GM18861 (cell line): ENCODE measurements around the gene RASD1.

Source experiments
- ATAC-seq: cut with Tn5 transposase; IDR thresholded peaks from one replicate; pipeline ENCODE4 v1.9.1; 2021; ENCODE audit not compliant: unreplicated experiment

Gene RASD1

GRCh38 chr17:17496189-17497064, at the start of gene RASD1:
Gene RASD1, minus strand, starts transcription at chr17:17496395. Its CDS starts 214 bp downstream, at chr17:17496181.
- no peak for ATAC-seq

GRCh38 chr17:17545984-17546383, 49.8 kb upstream of the RASD1 start:
- no peak for ATAC-seq

- no peak for ATAC-seq
Observed at GRCh38 chr17:17545031-17545820, 49.0 kb upstream of the RASD1 start.

GRCh38 chr17:17542906-17543635, 46.9 kb upstream of the RASD1 start:
- ATAC-seq = no peak

- ATAC-seq = no peak
Observed at GRCh38 chr17:17541640-17542001, 45.4 kb upstream of the RASD1 start.

DNA sequence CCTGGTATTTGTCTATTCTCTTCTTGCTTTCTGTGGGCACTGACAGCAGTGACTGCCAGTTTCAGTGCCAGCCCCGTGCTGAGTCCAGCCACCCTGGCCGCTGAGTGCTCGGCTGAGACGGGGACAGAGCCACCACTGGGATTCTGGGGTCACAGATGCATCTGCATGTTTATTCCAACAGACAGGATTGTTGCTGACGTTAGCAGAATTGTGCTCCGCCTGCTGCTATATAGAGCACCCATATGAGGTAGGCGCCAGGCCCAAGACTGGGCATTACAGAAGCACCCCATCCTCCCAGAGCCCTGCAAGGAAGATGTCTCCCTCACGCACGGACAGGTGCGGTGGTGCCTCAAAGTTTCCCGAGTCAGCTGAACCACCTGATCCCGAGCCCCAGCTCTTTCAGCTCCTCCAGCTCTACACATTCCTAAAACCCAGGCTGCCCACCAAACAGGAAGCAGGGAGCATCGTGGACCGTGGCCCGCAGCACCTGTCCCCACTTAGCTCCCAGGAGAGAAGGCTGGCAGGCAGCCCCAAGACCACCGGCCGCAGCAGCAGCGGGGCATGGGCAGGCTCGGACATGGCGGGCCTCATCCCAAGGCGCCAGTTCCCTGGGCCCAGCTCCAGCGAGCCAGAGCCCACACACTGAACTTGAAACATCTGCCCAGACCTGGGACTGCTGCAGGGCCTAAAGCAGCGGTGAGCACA, 44.9 kb upstream of the RASD1 start:
- ATAC-seq = no peak

- no peak for ATAC-seq
Observed at GRCh38 chr17:17540278-17540906, 44.2 kb upstream of the RASD1 start.

DNA sequence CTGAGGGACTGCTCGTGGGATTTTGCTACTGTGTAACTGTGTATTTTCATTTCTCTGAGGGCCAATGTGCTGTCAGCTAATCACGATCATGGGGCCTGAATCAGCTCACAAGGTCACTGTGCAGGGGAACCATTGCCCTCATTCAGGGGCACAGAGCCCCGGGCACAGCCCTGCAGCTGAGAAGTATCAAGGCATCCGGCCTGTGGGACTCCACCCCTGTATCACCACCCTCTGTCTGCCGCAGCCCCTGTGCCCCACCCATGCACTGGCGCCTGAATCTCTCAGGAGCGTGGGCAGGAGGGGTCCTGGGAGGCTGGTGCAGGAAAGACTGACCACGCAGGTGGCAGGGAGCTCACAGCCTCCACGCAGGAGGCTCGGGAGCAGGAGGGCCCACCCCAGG, 43.4 kb upstream of the RASD1 start:
- ATAC-seq = no peak

- no peak for ATAC-seq
Observed at GRCh38 chr17:17538417-17539391, 42.5 kb upstream of the RASD1 start.

- no peak for ATAC-seq
Observed at GRCh38 chr17:17537311-17538099, 41.3 kb upstream of the RASD1 start.

GRCh38 chr17:17536702-17537101, 40.5 kb upstream of the RASD1 start:
- ATAC-seq = no peak

DNA sequence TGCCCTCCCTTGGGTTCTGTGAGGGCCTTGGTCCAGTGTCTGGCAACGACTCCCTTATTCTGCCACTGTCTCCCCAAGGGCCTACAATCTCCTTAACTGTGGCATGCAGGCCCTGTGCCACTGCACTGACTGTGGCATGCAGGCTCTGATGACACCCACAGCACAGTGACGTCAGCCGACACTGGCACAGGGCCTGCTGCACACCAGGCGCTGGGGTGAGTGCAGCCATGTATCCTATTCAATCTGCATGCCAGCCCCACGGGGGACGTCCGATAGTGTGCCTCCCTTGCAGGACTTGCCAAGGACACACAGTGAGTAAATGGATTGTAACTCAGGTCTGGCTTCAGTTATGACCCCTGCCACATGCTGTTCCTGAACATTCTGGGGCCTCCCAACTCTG, 39.8 kb upstream of the RASD1 start:
- no peak for ATAC-seq

DNA sequence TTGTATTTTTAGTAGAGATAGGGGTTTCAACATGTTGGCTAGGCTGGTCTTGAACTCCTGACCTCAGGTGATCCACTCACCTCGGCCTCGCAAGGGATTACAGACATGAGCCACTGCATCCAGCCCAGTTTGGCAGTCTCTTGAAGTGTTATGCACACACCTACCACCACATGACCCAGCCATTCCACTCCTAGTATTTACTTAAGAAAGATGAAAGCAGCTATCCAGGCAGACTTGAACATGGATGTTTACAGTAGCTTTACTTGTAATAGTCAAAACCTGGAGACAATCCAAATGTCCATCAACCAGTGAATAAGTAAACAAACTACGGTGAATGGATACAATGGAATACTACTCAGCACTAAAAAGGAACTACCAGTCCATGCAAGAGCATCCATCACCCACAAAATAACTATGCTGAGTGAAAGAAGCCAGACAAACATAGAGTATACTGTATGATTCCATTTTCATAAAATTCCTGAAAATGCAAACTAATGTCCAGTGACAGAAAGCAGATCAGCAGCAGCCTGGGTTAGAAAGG, 37.8 kb upstream of the RASD1 start:
- no peak for ATAC-seq

DNA sequence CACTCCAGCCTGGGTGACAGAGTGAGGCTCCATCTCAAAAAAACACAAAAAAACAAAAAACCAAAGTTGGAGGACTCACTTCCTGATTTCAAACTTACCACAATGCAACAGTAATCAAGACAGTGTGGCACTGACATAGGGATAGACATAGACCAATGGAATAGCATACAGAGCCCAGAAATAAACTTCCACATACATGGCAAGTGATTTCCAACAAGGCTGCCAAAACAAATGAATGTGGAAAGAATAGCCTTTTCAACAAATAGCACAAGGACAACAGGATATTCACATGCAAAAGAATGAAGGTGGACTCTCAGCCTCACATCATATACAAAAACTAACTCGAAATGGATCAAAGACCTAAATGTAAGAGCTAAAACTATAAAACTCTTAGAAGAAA, 36.8 kb upstream of the RASD1 start:
- no peak for ATAC-seq

DNA sequence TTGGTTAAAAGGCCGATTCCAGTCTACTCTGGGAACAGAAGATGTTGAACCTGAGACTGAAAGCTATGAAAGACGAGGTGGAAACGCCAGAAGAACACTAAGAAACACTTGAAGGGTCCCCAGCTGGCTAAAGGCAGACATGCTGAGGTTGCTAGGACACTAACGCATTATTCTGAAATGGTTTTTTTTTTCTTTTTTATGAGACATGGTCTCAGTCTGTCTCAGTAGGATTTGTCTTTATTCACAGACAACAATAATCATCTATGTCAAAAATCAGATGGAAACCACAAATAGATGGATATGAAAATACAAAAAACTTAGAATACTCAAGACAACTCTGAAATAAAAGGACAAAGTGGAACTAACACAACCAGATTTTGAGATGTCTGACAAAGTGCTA, 35.0 kb upstream of the RASD1 start:
- ATAC-seq = no peak

- no peak for ATAC-seq
Observed at GRCh38 chr17:17528696-17529652, 32.8 kb upstream of the RASD1 start.

DNA sequence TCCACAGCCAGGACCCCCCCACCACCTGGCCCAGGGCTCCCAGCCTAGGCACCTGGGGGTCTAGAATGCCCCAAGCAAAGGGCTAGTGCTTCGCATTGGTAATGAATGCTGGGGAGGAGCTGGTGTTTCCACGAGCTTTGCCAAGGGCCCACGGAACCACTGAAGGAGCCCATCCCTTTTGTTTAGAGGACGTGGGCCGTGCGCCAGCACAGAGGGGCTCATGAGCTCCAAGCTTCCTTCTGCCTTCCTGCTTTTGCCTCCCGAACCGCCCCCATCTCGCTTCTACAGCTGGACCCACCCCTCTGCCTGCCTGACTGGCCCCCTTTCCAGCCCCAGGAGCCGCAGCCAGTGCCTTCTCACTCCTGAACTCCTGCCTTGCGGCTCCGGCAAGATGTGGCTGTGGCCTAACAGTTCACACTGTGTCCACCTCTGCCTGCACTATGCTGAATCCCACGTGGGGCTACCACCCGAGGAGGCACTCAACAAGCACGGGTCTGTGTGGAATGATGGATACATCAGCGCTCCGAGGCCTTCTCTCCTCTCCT, 31.8 kb upstream of the RASD1 start:
- no peak for ATAC-seq
